Endothelial cell of umbilical vein (primary cell): ENCODE results near the gene EEF1AKMT4. TPM values are rescaled to one million over a fixed set of nuclear protein-coding genes. Genes with fewer than 3 reads are reported as not detected.

ENCODE experiments used
- BruUV-seq: library from RNA; stranded (reverse); fragments of 400-500 nt; replicated peaks from 2 replicates; lab custom pipeline; 2021; lab: Mats Ljungman, UMichigan
- CTCF ChIA-PET: fragments of 300-600, 350-600 bp; sonication (Branson Sonifier 250); formaldehyde crosslinking; loops from one replicate; lab custom pipeline; 2021; ENCODE audit warnings: antibody characterized with exemption, inconsistent platforms; lab: Charles Lee
- POLR2A ChIA-PET: fragments of 300-600, 350-600 bp; sonication (Branson Sonifier 250); formaldehyde crosslinking; loops from one replicate; lab custom pipeline; 2021; ENCODE audit warnings: antibody characterized with exemption, inconsistent platforms; lab: Charles Lee
- DNase-seq: peaks from one replicate; pipeline ENCODE4 v3.0.0-alpha.2; 2011; ENCODE audit warnings: low read depth, low spot score
- FAIRE-seq: peaks from 2 replicates; lab custom pipeline; 2011; peaks lifted over from hg19 to GRCh38; lab: Jason Lieb, UNC
- H2AFZ ChIP-seq: 2 replicates; pipeline ENCODE4 v1.6.0; 2012; ENCODE audit warnings: low read depth, low read length, control low read depth, inconsistent platforms
- H3K27ac ChIP-seq: 2 replicates; pipeline ENCODE4 v1.5.1; 2011; ENCODE audit warnings: low read depth, mild to moderate bottlenecking, control low read depth, low read length, moderate library complexity; ENCODE audit not compliant: insufficient read depth
- H3K27me3 ChIP-seq, 2 experiments: 2 replicates each; pipeline versions ENCODE4 v1.6.0 to v1.6.1; 2011; ENCODE audit warnings: low read length in 2 of 2, mixed read lengths in 1 of 2; ENCODE audit not compliant: control insufficient read depth in 2 of 2, insufficient read depth in 2 of 2
- H3K36me3 ChIP-seq, 2 experiments: 2 replicates in 1 of 2; 3 replicates in 1 of 2; pipeline ENCODE4 v1.5.1; 2011; ENCODE audit warnings: low read length in 2 of 2, mild to moderate bottlenecking in 1 of 2, moderate library complexity in 1 of 2; ENCODE audit not compliant: control insufficient read depth in 2 of 2, insufficient read depth in 2 of 2; ENCODE audit errors: extremely low read depth in 1 of 2
- H3K4me1 ChIP-seq: 3 replicates; pipeline ENCODE4 v1.5.1; 2011; ENCODE audit warnings: mild to moderate bottlenecking, low read length; ENCODE audit not compliant: control insufficient read depth, insufficient read depth; ENCODE audit errors: extremely low read depth
- H3K4me2 ChIP-seq: 2 replicates; pipeline ENCODE4 v1.6.1; 2011; ENCODE audit warnings: low read length, control low read depth, mixed read lengths; ENCODE audit not compliant: insufficient read depth
- H3K4me3 ChIP-seq, 3 experiments: fragments of 200-600 bp in 1 of 3; sonication (generic), shearing (Covaris generic) in 1 of 3; replicated peaks in 1 of 3; 2 replicates each; pipeline ENCODE4 v1.5.1; 2011 to 2016; ENCODE audit warnings: control low read depth in 3 of 3, low read length in 3 of 3, mild to moderate bottlenecking in 2 of 3, inconsistent platforms in 1 of 3, low read depth in 1 of 3, moderate library complexity in 1 of 3; ENCODE audit not compliant: insufficient read depth in 1 of 3
- H3K79me2 ChIP-seq: 2 replicates; pipeline ENCODE4 v1.6.0; 2012; ENCODE audit warnings: low read length, inconsistent platforms; ENCODE audit not compliant: control insufficient read depth, insufficient read depth
- H3K9ac ChIP-seq: replicated peaks from 2 replicates; pipeline ENCODE3; 2011; ENCODE audit warnings: low read length, control low read depth; ENCODE audit not compliant: insufficient read depth; ENCODE audit errors: extremely low read depth
- H3K9me1 ChIP-seq: replicated peaks from 3 replicates; pipeline ENCODE4 v1.6.0; 2011; ENCODE audit warnings: mild to moderate bottlenecking, low read length; ENCODE audit not compliant: control insufficient read depth, insufficient read depth; ENCODE audit errors: extremely low read depth
- H3K9me3 ChIP-seq: replicated peaks from 2 replicates; pipeline ENCODE4 v1.5.1; 2012; ENCODE audit warnings: low read length, inconsistent platforms; ENCODE audit not compliant: control insufficient read depth, insufficient read depth
- H4K20me1 ChIP-seq: replicated peaks from 2 replicates; pipeline ENCODE3; 2011; ENCODE audit warnings: mild to moderate bottlenecking, low read length; ENCODE audit not compliant: control insufficient read depth, insufficient read depth; ENCODE audit errors: extremely low read depth
- POLR2AphosphoS5 ChIP-seq: IDR thresholded peaks from 2 replicates; pipeline ENCODE4 v1.6.1; 2012; ENCODE audit warnings: low read depth, mild to moderate bottlenecking, control low read depth, low read length, moderate library complexity; ENCODE audit not compliant: insufficient read depth
- dilution Hi-C: fragments of 300-500 bp; cut with MboI; formaldehyde crosslinking; loops from one replicate; pipeline ENCODE4 v1.15.0; 2019; ENCODE audit warnings: low sequenced_read_pairs; ENCODE audit not compliant: extremely low pct_ligation_motif_present
- intact Hi-C: fragments of 100-400 bp; cut with micrococcal nuclease; formaldehyde crosslinking; loops from one replicate; pipeline ENCODE4 v1.10.0; 2022
- polyA plus RNA-seq, 4 experiments: library from polyadenylated mRNA; depleted of rRNA in 3 of 4; stranded (reverse) in 3 of 4; unstranded in 1 of 4; fragments of >200 nt; gene quantifications; 2 replicates each; pipeline versions ENCODE4 v1.2.1 to v1.2.3, GENCODE V29; 2011 to 2012; ENCODE audit warnings: missing spikeins in 1 of 4
- total RNA-seq: library from RNA; stranded (reverse); gene quantifications from 2 replicates; pipeline ENCODE4 v1.2.3, GENCODE V29; 2021
- TF ChIP-seq, protein P1 (sequence below), 2 donors: IDR thresholded peaks; 1 replicate in 1 of 2; 2 replicates in 1 of 2; pipeline ENCODE4 v1.5.1; 2011; ENCODE audit warnings: low read length in 2 of 2, mild to moderate bottlenecking in 2 of 2, moderate library complexity in 2 of 2, control low read depth in 1 of 2, inconsistent platforms in 1 of 2, low read depth in 1 of 2; ENCODE audit not compliant: insufficient read depth in 1 of 2; ENCODE audit errors: extremely low read depth in 1 of 2

EEF1AKMT4 gene
- total and polyA plus RNA-seq, 2 donors (not counting 3 experiments of a cell fraction or from before 2014, with no cell fraction given), result 3.4 to 8.0 TPM

DNA sequence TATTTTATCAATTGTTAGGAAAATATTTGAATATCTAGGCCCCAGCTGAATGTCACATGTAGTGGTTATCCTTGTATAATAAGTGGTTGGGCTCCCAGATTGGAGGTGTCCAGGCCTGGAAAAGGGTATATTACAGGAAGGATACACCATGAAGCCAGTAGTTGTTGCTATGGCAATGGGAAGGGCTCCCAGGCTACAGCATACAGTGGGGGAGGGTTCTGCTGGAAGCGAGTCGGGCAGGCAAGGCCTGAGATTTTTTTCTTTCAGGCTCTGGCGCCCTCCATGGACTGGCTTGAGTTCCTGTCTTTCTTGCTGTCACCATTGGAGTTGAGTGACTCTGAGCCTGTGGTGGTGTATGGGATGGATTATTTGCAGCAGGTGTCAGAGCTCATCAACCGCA lies 35.2 kb downstream of the EEF1AKMT4 start:
- H3K9me1 ChIP-seq, result no peaks in the 10 kb centered on the region
- H3K9me3 ChIP-seq, result no peaks in the 10 kb centered on the region
- dilution Hi-C loops (no loop called here), intact Hi-C loops (loop anchor here (1.0 to 10.0 kb wide), 2 partner anchors 240 to 389 kb away; no protein-coding TSS in a partner anchor)
- H3K79me2 ChIP-seq, result no peaks in the 10 kb centered on the region
- H3K4me1 ChIP-seq, result no peaks in the 10 kb centered on the region
- no peak overlapping the region for H2AFZ ChIP-seq
- no peaks in the 10 kb centered on the region for H3K36me3 ChIP-seq
- H3K27ac ChIP-seq, result no peak overlapping the region
- no peaks in the 10 kb centered on the region for H4K20me1 ChIP-seq
- peaks cover 3 to 4% of the 10 kb centered on the region in 2 experiments for H3K27me3 ChIP-seq
- H3K4me3 ChIP-seq, result no peak overlapping the region
- TF ChIP-seq POLR2AphosphoS5, result no peak
- TF ChIP-seq, protein P1, sequence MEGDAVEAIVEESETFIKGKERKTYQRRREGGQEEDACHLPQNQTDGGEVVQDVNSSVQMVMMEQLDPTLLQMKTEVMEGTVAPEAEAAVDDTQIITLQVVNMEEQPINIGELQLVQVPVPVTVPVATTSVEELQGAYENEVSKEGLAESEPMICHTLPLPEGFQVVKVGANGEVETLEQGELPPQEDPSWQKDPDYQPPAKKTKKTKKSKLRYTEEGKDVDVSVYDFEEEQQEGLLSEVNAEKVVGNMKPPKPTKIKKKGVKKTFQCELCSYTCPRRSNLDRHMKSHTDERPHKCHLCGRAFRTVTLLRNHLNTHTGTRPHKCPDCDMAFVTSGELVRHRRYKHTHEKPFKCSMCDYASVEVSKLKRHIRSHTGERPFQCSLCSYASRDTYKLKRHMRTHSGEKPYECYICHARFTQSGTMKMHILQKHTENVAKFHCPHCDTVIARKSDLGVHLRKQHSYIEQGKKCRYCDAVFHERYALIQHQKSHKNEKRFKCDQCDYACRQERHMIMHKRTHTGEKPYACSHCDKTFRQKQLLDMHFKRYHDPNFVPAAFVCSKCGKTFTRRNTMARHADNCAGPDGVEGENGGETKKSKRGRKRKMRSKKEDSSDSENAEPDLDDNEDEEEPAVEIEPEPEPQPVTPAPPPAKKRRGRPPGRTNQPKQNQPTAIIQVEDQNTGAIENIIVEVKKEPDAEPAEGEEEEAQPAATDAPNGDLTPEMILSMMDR (IDR thresholded peaks at IDR 0.05; ENCODE audit: extremely low read depth in 1 of 2, insufficient read depth in 1 of 2, low read depth in 1 of 2, low read length in 2 of 2), result peak; percentile 27 to 61
- ChIA-PET CTCF (interaction anchor here (1.0 to 5.7 kb wide), 5 partner anchors 57 to 400 kb away, joined by 4 to 41 read pairs (median 5); partner anchors contain the start of gene PARL), POLR2A (no interaction called here)
- DNase-seq (peak; percentile 81), FAIRE-seq (peak; percentile 69)
- no peak overlapping the region for H3K4me2 ChIP-seq
- BruUV-seq, result no TSS peak
- H3K9ac ChIP-seq, result no peak overlapping the region

DNA sequence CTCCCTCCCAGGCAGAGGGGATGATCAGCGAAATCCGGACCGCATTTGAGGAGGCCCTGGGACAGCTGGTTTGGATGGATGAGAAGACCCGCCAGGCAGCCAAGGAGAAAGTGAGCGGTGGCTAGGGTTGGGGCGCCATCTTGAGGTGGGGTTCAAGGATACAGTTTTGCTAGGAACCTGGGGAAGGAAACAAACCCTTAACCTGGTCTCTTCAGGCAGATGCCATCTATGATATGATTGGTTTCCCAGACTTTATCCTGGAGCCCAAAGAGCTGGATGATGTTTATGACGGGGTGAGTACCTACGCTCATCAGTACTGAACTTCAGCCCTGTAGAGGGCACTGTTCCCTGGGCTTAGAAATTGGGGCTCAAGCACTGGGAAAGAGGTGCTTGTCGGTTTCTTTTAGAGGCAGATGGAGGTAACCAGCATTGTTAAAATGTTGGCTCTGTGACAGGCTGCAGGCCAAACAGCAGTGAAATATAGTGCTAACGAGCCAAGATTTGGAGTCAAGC lies 40.0 kb downstream of the EEF1AKMT4 start:
- BruUV-seq, result no TSS peak
- Histone ChIP-seq H4K20me1 (no peaks in the 10 kb centered on the region), H3K9me3 (no peaks in the 10 kb centered on the region), H3K4me2 (no peak overlapping the region), H3K79me2 (no peaks in the 10 kb centered on the region), H3K4me3 (no peak overlapping the region), H3K9ac (no peak overlapping the region), H3K27ac (no peak overlapping the region), H3K36me3 (no peaks in the 10 kb centered on the region), H3K9me1 (no peaks in the 10 kb centered on the region), H3K27me3 (peaks cover 0 to 3% of the 10 kb centered on the region in 2 experiments), H2AFZ (no peak overlapping the region), H3K4me1 (no peaks in the 10 kb centered on the region)
- DNase-seq, result peak; percentile 52
- intact Hi-C loops, result loop anchor here (1.0 to 10.0 kb wide), 6 partner anchors 39 to 394 kb away; partner anchors contain the start of gene ABCC5
- TF ChIP-seq, protein P1 (IDR thresholded peaks at IDR 0.05; ENCODE audit: extremely low read depth in 1 of 2, insufficient read depth in 1 of 2, low read depth in 1 of 2, low read length in 2 of 2), result peak; percentile 67
- TF ChIP-seq POLR2AphosphoS5, result no peak
- dilution Hi-C loops, result no loop called here
- ChIA-PET CTCF (interaction anchor here (0.7 to 2.9 kb wide), 15 partner anchors 9 to 405 kb away, joined by 3 to 19 read pairs (median 5); partner anchors contain the start of genes PARL and VWA5B2), POLR2A (no interaction called here)
- peak; percentile 46 for FAIRE-seq
